Immature natural killer cell (primary cell): Measurements from ENCODE around the gene HOXD10. TPM values are rescaled to one million over a fixed set of nuclear protein-coding genes. Genes with fewer than 3 reads are reported as not detected.

ENCODE experiments used
- DNase-seq, 3 donors: peaks; one replicate each; pipeline ENCODE4 v3.0.0; 2022; ENCODE audit warnings: mixed read lengths in 1 of 3
- H3K27ac Mint-ChIP-seq, 6 donors: one replicate each; pipeline ENCODE4 v1.8.0; 2020; ENCODE audit warnings: mixed read lengths in 6 of 6, mild to moderate bottlenecking in 5 of 6, inconsistent platforms in 4 of 6, moderate library complexity in 3 of 6
- H3K27me3 Mint-ChIP-seq, 3 donors: one replicate each; pipeline ENCODE4 v1.8.0; 2020 to 2021; ENCODE audit warnings: low read depth in 3 of 3, mild to moderate bottlenecking in 3 of 3, mixed read lengths in 3 of 3, moderate library complexity in 3 of 3, inconsistent platforms in 1 of 3
- H3K36me3 Mint-ChIP-seq, 3 donors: one replicate each; pipeline ENCODE4 v1.8.0; 2020; ENCODE audit warnings: mixed read lengths in 3 of 3, inconsistent platforms in 2 of 3, mild to moderate bottlenecking in 2 of 3
- H3K4me1 Mint-ChIP-seq, 2 donors: one replicate each; pipeline ENCODE4 v1.8.0; 2020; ENCODE audit warnings: inconsistent platforms in 2 of 2, mild to moderate bottlenecking in 2 of 2, mixed read lengths in 2 of 2, moderate library complexity in 1 of 2
- H3K4me3 Mint-ChIP-seq, 5 donors: one replicate each; pipeline ENCODE4 v1.8.0; 2020; ENCODE audit warnings: mild to moderate bottlenecking in 5 of 5, mixed read lengths in 5 of 5, inconsistent platforms in 3 of 5, moderate library complexity in 3 of 5
- H3K9me3 Mint-ChIP-seq, 6 donors: one replicate each; pipeline ENCODE4 v1.8.0; 2020; ENCODE audit warnings: mild to moderate bottlenecking in 6 of 6, mixed read lengths in 6 of 6, inconsistent platforms in 4 of 6, moderate library complexity in 3 of 6
- polyA plus RNA-seq, 3 donors: library from polyadenylated mRNA; unstranded; fragments of 300-500 nt; fragmentation: Illumina TruSeq; gene quantifications; one replicate each; pipeline ENCODE4 v1.2.3, GENCODE V29; 2021

The HOXD10 gene
- polyA plus RNA-seq, 3 donors from 2014 or later, result not detected

DNA sequence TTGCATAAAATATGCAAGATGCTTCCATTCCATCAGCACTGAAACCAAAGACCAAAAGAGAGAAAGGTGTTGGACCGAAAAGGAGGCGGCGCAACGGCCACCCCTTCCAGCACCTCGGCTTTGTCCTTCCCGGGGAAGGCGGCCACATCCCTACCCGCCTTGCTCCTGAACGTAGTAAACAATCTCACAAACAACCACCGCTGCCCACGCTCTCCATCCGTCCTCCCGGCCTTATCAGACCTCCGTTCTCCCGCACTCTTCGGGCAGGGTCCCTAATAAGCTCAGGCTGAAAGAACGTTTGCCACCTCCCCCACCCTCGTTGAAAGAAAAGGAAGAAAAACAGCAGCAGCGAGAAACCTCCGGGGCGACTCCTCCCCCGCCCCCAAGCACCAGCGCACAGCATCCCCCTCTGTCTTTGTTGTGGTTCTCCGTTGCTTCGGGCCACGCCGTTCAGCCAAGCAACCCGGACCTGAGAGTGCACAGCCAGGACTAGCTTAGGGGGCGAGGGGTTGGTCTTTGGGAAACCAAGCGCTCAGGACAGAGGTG lies 37.2 kb upstream of the HOXD10 start:
- Mint-ChIP-seq H3K4me1 (peaks cover 13 to 27% of the 10 kb centered on the region in 2 donors), H3K4me3 (peak overlapping the region; percentile 65 to 83 (median 69)), H3K36me3 (peaks cover 0 to 13% (median 4%) of the 10 kb centered on the region in 3 donors), H3K27ac (peak overlapping the region in 3 of 6 donors; percentile 47 to 83 (median 66)), H3K9me3 (peaks cover 11 to 67% (median 31%) of the 10 kb centered on the region in 6 donors), H3K27me3 (peaks cover 78 to 84% (median 80%) of the 10 kb centered on the region in 3 donors)
- DNase-seq, result no peak

DNA sequence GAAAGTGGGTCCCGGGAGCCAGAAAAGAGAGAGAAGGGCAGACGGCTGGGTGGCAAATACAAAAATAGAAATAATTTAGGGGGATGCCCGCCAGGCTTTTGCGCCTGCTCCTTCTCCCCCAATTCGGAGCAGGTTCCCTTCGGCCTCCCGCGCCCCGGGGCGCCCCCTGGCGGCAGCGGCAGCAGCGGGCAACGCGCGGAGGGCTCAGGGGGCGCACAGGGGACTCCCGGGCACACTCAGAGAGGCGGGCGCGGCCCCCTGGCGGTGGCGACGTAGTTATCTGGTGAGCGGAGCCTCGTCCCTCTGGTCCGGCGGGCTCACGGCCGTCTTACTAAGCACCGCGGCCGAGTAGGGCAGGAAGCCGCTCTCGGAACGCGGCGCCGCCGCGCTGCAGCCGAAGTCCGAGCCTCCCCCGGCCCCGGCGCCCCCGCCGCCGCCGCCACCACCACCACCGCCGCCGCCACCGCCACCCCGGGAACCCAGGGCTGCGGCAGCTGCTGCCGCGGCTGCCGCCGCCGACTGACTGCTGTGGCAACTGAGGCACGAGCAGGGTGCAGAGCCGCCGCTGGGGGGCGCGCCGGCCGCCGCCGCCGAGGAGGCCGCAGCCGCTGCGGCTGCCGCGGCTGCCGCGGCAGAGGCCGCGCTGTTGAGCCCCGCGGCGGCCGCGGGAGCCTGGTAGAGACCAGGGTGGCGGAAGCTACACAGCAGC lies 36.6 kb upstream of the HOXD10 start:
- Mint-ChIP-seq H3K4me3 (peak overlapping the region; percentile 65 to 83 (median 69)), H3K4me1 (peaks cover 15 to 27% of the 10 kb centered on the region in 2 donors), H3K9me3 (peaks cover 11 to 72% (median 31%) of the 10 kb centered on the region in 6 donors), H3K27me3 (peaks cover 80 to 84% (median 80%) of the 10 kb centered on the region in 3 donors), H3K27ac (peak overlapping the region in 2 of 6 donors; percentile 47 to 83), H3K36me3 (peaks cover 0 to 13% (median 4%) of the 10 kb centered on the region in 3 donors)
- DNase-seq, result no peak

DNA sequence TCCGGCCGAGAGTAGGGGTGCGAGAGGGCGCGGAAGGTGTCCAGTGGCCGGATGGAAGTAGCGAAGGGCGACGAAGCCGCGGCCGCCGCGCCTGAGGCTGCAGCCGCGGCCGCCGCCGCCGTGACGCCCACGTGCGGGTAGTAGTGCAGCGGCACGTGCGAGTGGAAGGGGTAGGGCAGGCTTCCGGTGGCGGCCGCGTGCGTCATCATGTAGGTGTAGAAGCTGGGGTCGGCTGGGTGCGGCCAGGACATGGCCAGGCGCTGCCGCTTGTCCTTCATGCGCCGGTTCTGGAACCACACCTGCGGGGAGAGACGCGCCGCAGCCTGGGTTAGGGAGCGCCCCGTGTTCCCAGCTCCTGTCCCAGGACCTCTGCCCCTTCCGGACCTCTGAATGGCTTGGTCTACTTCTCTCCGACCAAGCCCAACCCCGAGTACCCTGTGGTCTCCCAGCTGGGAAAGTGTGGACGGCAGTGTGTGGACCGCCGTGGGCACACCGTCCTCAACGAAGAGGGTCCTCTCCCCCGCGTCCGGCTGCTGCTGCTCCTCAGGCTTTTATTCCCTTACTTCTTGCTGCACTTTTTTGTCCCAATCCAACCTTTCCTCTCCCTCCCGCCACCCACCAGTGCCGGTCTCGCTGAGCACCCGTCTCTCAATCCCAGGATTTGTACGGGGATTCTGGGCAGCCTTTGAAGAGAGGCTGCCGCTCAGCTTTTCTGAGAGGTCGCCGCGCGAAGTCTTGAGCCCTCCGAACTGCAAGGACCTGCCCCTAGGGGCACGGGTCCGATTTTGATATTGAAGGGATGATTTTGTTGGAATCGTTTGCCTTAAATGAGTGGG lies 35.8 kb upstream of the HOXD10 start:
- peaks cover 15 to 27% of the 10 kb centered on the region in 2 donors for H3K4me1 Mint-ChIP-seq
- H3K9me3 Mint-ChIP-seq, result peaks cover 11 to 64% (median 30%) of the 10 kb centered on the region in 6 donors
- H3K27ac Mint-ChIP-seq, result peak overlapping the region in 3 of 6 donors; percentile 42 to 86 (median 75)
- peaks cover 79 to 85% (median 81%) of the 10 kb centered on the region in 3 donors for H3K27me3 Mint-ChIP-seq
- peak; percentile 38 to 56 (median 50) for DNase-seq
- peak overlapping the region; percentile 42 to 61 (median 55) for H3K4me3 Mint-ChIP-seq
- H3K36me3 Mint-ChIP-seq, result peaks cover 0 to 13% (median 4%) of the 10 kb centered on the region in 3 donors

DNA sequence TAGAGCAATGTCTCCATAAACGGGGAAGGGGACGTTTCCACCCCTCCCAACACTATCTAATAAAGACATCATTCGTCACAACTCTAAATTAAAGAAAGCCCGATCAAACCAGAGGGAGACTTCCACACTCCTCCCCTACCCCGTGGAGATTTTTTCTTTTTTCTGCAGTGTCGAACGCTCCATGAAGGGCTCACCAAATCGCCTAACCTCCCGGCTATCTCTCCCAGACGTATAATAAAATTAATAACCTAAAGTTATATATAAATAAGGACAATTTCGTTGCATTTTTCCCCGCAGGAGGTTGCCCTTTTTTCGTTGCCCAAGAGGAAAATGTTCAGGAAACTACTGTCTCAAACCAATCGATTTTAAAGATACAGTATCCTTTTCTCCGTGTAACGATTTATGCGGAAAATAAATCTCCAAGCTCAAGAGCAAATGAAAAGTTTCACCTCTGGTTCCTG lies 35.2 kb upstream of the HOXD10 start:
- Mint-ChIP-seq H3K36me3 (peaks cover 0 to 13% (median 4%) of the 10 kb centered on the region in 3 donors), H3K27ac (peak overlapping the region in 3 of 6 donors; percentile 42 to 86 (median 75)), H3K9me3 (peaks cover 11 to 59% (median 29%) of the 10 kb centered on the region in 6 donors), H3K4me1 (peaks cover 15 to 27% of the 10 kb centered on the region in 2 donors), H3K27me3 (peaks cover 77 to 88% (median 80%) of the 10 kb centered on the region in 3 donors), H3K4me3 (peak overlapping the region; percentile 42 to 61 (median 55))
- DNase-seq, result no peak

DNA sequence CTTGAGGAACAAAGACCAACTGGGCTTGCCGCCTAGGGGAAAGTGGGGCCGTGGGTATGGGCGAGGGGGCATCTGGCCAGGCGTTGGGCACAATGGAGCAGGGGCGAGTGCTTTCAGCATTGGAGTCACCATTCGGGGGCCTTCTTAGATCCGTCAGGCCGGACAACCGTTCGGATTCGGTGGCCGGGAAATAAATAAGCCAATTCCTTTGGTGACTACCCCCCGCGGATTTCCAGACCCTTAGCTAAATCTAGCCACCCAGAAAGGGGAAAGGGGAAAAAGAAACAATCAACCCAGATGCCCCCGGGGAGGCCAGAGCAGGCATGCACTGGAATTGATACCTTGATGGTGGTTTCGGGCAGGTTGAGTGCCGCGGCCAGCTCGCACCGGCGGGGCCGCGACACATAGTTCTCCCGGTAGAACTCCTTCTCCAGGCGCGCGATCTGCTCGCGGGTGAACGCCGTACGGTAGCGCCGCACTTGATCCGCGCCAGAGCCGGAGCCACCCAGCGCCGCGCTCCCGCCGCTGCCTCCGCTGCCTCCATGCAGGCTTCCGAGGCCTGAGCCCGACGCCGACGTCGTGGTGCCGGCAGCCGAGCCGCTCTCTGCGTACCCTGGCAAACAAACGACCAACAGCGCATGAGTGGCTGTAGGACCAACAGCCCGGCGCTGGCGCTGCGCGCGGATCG lies 34.6 kb upstream of the HOXD10 start:
- Mint-ChIP-seq H3K27ac (peak overlapping the region in 3 of 6 donors; percentile 18 to 86 (median 75)), H3K27me3 (peaks cover 81 to 92% (median 81%) of the 10 kb centered on the region in 3 donors), H3K4me1 (peaks cover 15 to 27% of the 10 kb centered on the region in 2 donors), H3K36me3 (peaks cover 0 to 15% (median 7%) of the 10 kb centered on the region in 3 donors), H3K9me3 (peaks cover 11 to 61% (median 28%) of the 10 kb centered on the region in 6 donors), H3K4me3 (peak overlapping the region in 4 of 5 donors; percentile 4 to 61 (median 48))
- no peak for DNase-seq

DNA sequence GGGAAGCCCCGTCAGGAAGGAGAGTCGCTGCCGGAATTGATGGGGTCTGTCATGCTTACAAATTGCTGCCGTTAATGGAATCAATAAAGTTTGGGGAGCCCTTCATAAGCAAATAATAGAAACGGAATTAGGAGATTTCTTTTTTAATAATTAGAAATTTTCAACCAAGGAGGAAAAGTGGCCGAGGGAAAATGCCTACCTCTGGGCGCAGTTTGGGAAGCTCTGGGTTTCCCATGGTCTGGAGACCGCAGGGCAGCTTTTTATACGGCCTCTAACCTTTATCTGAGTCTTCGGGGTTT lies 34.1 kb upstream of the HOXD10 start:
- H3K36me3 Mint-ChIP-seq, result peaks cover 0 to 16% (median 8%) of the 10 kb centered on the region in 3 donors
- H3K27ac Mint-ChIP-seq, result peak overlapping the region in 3 of 6 donors; percentile 49 to 86 (median 64)
- H3K9me3 Mint-ChIP-seq, result peaks cover 11 to 65% (median 29%) of the 10 kb centered on the region in 6 donors
- DNase-seq, result no peak
- H3K4me1 Mint-ChIP-seq, result peaks cover 16 to 27% of the 10 kb centered on the region in 2 donors
- H3K27me3 Mint-ChIP-seq, result peaks cover 82 to 92% (median 86%) of the 10 kb centered on the region in 3 donors
- H3K4me3 Mint-ChIP-seq, result peak overlapping the region in 2 of 5 donors; percentile 42 to 52

DNA sequence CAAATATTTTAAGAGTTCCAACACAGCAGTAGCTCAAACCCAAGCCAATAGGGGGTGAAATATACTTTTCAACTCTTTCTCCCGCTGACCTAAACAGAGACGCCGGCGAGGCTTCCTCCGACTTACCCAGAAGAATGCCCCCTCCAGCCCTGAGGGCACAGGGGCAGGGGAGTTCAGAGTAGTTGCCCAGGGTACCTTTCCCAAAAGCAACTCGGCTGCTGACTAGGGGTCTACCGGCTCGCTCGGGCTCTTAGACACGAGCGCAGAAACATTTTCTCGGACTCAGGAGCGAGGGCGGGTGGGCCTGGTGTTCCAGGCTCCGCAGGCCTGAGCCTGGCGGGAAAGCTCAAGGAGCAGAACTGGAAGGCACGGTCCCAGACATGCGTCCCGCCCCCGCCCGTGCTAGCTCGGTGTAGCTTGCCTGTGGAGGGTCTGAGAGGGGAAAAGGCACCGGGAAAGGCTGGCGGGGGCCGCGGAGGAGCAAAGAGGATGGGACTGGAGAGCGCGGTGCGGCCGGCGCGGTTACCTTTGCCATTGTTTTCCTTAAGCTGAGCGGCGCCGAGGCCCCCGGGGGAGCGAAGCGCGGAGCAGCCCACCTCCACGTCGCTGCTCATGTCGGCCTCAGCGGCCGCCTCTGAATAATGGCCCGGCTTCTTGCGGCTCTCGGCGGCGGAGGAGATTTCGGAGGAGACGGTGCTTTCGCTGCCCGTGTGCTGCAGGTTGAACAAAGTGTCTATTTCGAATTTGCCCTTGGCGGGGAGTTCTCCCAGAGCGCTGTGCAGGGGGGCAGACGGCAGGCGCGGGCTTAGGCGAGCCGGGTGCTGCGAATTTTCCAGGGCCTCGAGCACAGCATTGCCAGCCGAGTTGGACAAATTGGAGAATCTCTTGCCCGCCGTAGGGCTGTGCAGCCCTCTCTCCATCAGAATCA lies 33.5 kb upstream of the HOXD10 start:
- Mint-ChIP-seq H3K36me3 (peaks cover 0 to 16% (median 8%) of the 10 kb centered on the region in 3 donors), H3K27ac (peak overlapping the region in 3 of 6 donors; percentile 49 to 86 (median 64)), H3K9me3 (peaks cover 11 to 67% (median 29%) of the 10 kb centered on the region in 6 donors), H3K27me3 (peaks cover 85 to 96% (median 89%) of the 10 kb centered on the region in 3 donors), H3K4me1 (peaks cover 19 to 31% of the 10 kb centered on the region in 2 donors), H3K4me3 (peak overlapping the region in 2 of 5 donors; percentile 49 to 74)
- DNase-seq, result no peak

DNA sequence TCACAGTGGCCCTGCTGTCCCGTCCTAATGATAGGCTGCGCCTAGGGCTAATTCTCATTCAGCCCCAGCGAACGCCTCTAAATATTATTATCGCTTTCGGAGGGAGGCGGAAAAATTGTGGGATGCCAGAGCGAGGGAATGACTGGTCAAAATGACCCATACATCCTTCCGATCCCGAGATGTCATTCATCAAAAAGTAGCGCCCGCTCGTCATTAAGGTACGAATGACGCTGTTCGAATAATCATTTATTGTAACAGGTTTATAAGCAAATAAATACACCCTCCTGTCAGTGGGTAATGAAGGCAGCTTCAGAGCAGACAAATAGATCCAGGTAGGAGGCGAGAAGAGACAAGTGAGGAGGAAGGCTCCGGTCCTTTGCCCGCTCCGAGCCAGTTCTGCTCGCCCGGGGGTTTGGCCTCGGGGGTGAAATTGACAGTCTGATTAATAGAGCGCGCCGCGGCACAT lies 32.7 kb upstream of the HOXD10 start, which contains the start of gene EVX2:
Gene EVX2, minus strand, starts transcription at position 167 of the 466 bp plus-strand sequence. CDS start 186 bp downstream, outside the sequence.
- Mint-ChIP-seq H3K4me3 (peak within 1 kb of the TSS in 3 of 5 donors; percentile 7 to 74 (median 49)), H3K27ac (peak within 1 kb of the TSS in 3 of 6 donors; percentile 49 to 86 (median 64)), H3K36me3 (peaks cover 0 to 16% (median 8%) of the 10 kb centered on the region in 3 donors), H3K27me3 (peaks cover 82 to 94% (median 87%) of the 10 kb centered on the region in 3 donors), H3K9me3 (peaks cover 11 to 61% (median 23%) of the 10 kb centered on the region in 6 donors), H3K4me1 (peaks cover 23 to 31% of the 10 kb centered on the region in 2 donors)
- DNase-seq, result no peak

DNA sequence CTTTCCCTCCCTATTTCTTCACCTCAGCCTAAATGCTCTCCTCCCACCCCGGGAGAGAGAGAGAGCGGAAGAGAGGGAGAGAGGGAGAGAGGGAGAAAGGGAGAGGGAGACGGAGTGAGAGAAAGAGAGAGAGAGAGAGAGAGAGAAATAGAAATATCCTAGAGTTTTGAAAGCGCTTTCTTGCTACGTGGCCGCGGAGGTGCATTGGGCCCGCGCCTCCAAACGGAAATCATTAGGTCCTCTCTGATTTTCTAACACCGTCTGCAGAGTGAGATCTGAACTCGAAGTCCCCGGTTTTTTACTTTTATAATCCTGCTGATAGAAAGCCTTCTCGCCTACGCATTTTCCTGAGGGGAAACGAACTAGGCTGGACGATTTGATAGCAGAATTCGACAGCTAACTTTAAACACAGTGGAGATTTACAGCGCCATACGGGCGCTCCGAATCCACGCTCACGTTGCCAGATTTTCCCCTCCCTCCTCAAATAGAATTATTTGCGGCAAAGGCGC lies 31.9 kb upstream of the HOXD10 start:
- no peak for DNase-seq
- Mint-ChIP-seq H3K27ac (peak overlapping the region in 1 of 6 donors; percentile 57), H3K9me3 (peaks cover 10 to 53% (median 18%) of the 10 kb centered on the region in 6 donors), H3K27me3 (peaks cover 74 to 93% (median 86%) of the 10 kb centered on the region in 3 donors), H3K4me3 (peak overlapping the region in 1 of 5 donors; percentile 46), H3K36me3 (peaks cover 0 to 11% (median 8%) of the 10 kb centered on the region in 3 donors), H3K4me1 (peaks cover 17 to 23% of the 10 kb centered on the region in 2 donors)

DNA sequence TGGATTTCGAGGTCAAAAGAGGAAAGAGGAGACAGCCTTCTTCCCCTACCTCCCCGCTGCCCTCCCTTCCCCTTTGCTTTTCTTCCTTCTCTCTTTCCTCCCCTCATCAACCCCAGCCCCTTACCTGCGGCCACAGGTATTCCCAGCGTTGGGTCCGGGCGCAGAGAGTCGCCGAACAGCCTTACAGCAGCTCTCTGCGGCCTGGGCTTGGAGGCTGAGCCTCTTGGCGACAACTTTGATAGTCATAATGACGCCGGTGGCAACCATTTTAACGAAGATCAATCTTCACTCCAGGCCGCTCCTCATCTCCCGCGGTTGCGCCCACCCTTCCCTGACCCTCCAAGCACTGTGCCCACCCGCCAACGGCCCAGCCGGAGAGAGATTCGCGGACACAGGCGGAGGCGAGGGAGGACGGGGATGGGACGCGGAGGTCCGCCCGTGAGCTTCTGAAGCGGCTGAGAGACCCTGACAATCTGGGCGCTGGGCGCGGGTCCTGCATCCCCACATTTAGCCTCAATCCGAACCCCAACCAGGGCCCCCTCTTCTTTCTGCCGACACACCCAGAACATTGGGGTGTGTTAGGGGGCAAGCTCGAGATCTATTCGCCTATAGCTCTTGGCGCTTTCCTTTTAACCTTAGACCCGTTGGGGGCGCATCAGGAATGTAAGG lies 31.3 kb upstream of the HOXD10 start:
- Mint-ChIP-seq H3K36me3 (peaks cover 0 to 11% (median 8%) of the 10 kb centered on the region in 3 donors), H3K27me3 (peaks cover 71 to 96% (median 91%) of the 10 kb centered on the region in 3 donors), H3K9me3 (peaks cover 10 to 52% (median 18%) of the 10 kb centered on the region in 6 donors), H3K4me1 (peaks cover 17 to 22% of the 10 kb centered on the region in 2 donors), H3K27ac (peak overlapping the region in 1 of 6 donors; percentile 57), H3K4me3 (no peak overlapping the region)
- DNase-seq, result no peak
